Measurements from ENCODE around the gene RAB30. TPM values are rescaled to one million over a fixed set of nuclear protein-coding genes. Genes with fewer than 3 reads are reported as not detected.

Gene RAB30
- total RNA-seq, 1 donor, result 12.5 TPM

DNA sequence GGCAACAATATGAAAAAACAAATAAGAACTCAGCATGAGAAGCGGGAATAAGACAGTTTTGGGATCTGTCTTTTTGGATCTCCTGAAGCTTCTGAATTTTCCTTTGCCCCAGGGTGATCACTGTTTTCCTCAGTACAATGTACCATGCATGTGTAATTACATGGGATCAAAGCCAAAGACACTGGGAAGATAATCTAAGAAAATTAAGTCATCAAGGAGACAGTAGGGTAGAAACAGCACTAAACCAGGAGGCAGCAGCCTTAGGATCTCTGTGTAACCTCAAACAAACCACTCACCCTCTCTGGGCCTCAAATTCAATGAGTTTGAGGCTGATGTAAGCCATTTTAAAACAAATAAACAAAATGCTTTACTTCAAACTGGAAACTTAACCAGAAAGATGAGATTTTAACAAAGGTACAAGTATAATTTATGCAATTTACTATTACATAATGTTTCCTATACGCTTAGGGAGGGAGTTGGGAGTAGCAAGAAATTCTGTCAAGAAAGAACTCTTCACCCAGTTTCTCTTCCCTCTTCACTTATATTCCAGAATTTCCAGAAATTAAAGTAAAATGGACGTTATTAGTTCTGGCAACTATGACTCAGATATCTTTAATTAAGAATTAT lies 77.0 kb downstream of the RAB30 start:
- DNase-seq (ENCODE audit: low read depth), result peak; percentile 26
- TF ChIP-seq, protein P1, sequence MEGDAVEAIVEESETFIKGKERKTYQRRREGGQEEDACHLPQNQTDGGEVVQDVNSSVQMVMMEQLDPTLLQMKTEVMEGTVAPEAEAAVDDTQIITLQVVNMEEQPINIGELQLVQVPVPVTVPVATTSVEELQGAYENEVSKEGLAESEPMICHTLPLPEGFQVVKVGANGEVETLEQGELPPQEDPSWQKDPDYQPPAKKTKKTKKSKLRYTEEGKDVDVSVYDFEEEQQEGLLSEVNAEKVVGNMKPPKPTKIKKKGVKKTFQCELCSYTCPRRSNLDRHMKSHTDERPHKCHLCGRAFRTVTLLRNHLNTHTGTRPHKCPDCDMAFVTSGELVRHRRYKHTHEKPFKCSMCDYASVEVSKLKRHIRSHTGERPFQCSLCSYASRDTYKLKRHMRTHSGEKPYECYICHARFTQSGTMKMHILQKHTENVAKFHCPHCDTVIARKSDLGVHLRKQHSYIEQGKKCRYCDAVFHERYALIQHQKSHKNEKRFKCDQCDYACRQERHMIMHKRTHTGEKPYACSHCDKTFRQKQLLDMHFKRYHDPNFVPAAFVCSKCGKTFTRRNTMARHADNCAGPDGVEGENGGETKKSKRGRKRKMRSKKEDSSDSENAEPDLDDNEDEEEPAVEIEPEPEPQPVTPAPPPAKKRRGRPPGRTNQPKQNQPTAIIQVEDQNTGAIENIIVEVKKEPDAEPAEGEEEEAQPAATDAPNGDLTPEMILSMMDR (IDR thresholded peaks at IDR 0.05; ENCODE audit: insufficient read depth, low read depth, low read length), result no peak
- no peak overlapping the region for H3K4me3 ChIP-seq (ENCODE audit: low read depth, low read length)

- H3K4me3 ChIP-seq (ENCODE audit: low read depth, low read length), result no peak overlapping the region
- TF ChIP-seq, protein P1 (IDR thresholded peaks at IDR 0.05; ENCODE audit: insufficient read depth, low read depth, low read length), result no peak
- no peak for DNase-seq (ENCODE audit: low read depth)
Observed at GRCh38 chr11:82992223-82992622, 79.5 kb downstream of the RAB30 start.

DNA sequence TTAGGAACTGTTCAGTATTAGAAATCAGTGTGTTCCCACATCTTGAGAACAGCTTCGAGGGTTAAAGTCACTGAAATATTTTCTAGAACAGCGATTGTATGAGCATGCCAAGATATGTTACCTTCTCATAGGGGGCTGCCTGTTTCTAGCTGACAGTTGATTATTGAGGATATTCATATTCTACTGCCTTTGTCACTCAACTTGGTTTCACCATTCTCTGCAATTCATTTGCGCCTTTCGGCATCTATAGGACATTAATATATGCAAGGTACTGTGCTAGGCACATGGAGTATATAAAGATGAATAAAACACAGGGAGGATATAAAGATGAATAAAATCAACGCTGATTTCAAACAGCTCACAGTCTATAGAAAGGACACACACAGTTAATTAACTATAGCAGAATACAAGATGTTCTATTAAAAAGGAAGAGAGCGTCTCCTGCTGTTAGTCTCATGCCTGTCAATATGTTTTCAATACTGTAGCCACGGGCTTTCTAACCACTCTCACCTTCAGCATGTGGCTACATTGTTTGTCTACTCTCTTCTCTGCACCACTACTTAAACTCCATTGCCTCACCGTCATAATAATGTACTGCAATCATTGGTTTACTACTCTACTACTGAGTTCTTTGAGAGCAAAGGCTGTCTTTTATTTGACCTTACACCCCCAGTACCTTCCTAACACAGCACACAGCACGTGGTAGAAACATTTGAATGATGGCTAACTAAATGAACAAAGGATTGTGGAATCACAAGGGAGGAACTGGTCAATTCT lies 81.9 kb downstream of the RAB30 start:
- H3K4me3 ChIP-seq (ENCODE audit: low read depth, low read length), result no peak overlapping the region
- no peak for DNase-seq (ENCODE audit: low read depth)
- TF ChIP-seq, protein P1 (IDR thresholded peaks at IDR 0.05; ENCODE audit: insufficient read depth, low read depth, low read length), result no peak

DNA sequence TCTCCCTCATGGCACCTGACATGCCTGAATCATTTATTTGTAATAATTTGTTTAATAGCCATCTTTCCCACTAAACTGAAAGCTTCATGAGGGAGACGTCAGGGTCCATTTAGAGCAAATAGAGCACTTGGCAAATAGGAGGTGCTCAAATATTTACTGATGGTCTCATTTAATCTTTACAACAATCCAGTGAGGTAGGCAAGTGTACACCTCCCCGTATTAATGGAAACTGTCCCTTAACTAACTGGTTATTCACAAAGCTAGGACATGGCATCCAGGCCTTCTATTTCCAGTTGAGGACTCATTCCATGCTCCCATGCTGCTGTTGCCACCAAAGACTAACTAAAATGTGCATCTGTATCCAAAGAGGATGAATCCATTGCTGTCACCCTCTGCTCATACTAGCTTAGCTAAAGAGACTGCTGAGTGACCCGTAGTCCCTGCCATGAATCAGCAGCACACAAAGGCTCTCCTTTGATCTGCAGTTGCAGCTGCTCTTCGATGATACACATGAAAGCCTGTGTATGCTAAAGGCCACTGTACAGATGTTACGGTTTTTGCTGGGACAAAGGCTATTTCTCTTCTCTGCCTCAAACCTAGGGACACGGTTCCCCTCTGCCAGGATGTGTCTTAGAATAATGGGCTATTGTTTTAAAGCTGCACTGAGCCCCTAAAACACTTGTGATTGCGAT lies 82.6 kb downstream of the RAB30 start:
- no peak overlapping the region for H3K4me3 ChIP-seq (ENCODE audit: low read depth, low read length)
- DNase-seq (ENCODE audit: low read depth), result no peak
- TF ChIP-seq, protein P1 (IDR thresholded peaks at IDR 0.05; ENCODE audit: insufficient read depth, low read depth, low read length), result no peak

- H3K4me3 ChIP-seq (ENCODE audit: low read depth, low read length), result no peak overlapping the region
- DNase-seq (ENCODE audit: low read depth), result no peak
- TF ChIP-seq, protein P1 (IDR thresholded peaks at IDR 0.05; ENCODE audit: insufficient read depth, low read depth, low read length), result no peak
Observed at GRCh38 chr11:82987997-82988396, 83.7 kb downstream of the RAB30 start.

DNA sequence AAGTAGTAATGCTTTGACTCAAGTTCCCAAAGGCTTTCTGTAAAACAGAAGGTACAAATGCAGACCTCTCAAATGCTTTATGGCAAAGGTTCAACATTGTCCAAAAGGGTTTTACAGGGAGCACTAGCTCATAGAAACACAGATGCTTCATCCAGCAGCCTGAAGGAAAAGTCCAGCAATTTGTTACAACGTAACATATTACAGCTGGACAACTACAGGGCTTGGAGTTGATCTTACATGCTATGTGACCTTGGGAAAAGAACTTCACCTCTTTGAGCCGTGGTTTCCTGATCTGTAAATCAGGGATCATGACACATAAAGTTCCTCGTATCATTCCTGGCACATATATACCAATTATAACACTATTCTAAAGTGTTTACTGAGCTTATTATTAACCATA lies 85.3 kb downstream of the RAB30 start:
- peak; percentile 39 for DNase-seq (ENCODE audit: low read depth)
- no peak overlapping the region for H3K4me3 ChIP-seq (ENCODE audit: low read depth, low read length)
- TF ChIP-seq, protein P1 (IDR thresholded peaks at IDR 0.05; ENCODE audit: insufficient read depth, low read depth, low read length), result no peak
